ENCODE results near the gene ZNF784. TPM values are rescaled to one million over a fixed set of nuclear protein-coding genes. Genes with fewer than 3 reads are reported as not detected.

ZNF784 gene
- total RNA-seq (2022; extraction: Qiagen RNA extraction; ENCODE audit: low read depth): 4.2 to 6.8 TPM (median 6.3 TPM) in 5 replicates

GRCh38 chr19:55624109-55625003, at the start of gene ZNF784:
Gene ZNF784 (minus strand): TSS chr19:55624566. CDS start chr19:55624561, 5 bp downstream.

GRCh38 chr19:55654868-55655647, 30.7 kb upstream of the ZNF784 start, which contains the start of gene U2AF2:
Gene U2AF2 (plus strand): TSS chr19:55655035. CDS start chr19:55655105, 70 bp downstream.

GRCh38 chr19:55647732-55648584, 23.6 kb upstream of the ZNF784 start, which contains the start of gene CCDC106:
Gene CCDC106 (plus strand): TSS chr19:55648212. CDS start chr19:55649047, 835 bp downstream.

GRCh38 chr19:55643003-55643886, 18.9 kb upstream of the ZNF784 start, which contains the start of gene ZNF581:
Gene ZNF581 (plus strand): TSS chr19:55643649. CDS start chr19:55644572, 923 bp downstream.

GRCh38 chr19:55640577-55641425, 16.4 kb upstream of the ZNF784 start, which contains the start of gene ZNF580:
Gene ZNF580 (plus strand): TSS chr19:55641002. CDS start chr19:55642509, 1,507 bp downstream.

GRCh38 chr19:55605637-55606470, 18.5 kb downstream of the ZNF784 start, which contains the start of gene ZNF865:
Gene ZNF865 (plus strand): TSS chr19:55605647. CDS start chr19:55613619, 7,972 bp downstream.

GRCh38 chr19:55599842-55600661, 24.3 kb downstream of the ZNF784 start, which contains the start of gene ZNF524:
Gene ZNF524 (plus strand): TSS chr19:55600288. CDS start chr19:55602113, 1,825 bp downstream.

GRCh38 chr19:55599468-55599841, 24.9 kb downstream of the ZNF784 start, which contains the start of gene FIZ1:
Gene FIZ1 (minus strand): TSS chr19:55599517. CDS start chr19:55597865, 1,652 bp downstream.

GRCh38 chr19:55580628-55581144, 43.7 kb downstream of the ZNF784 start, which contains the start of gene ZNF579:
Gene ZNF579 (minus strand): TSS chr19:55580848. CDS start chr19:55579639, 1,209 bp downstream.

Other genes starting within 250 kb of the ZNF784 start
- gene TMEM190, start 247.7 kb downstream of the ZNF784 start, total RNA-seq (2022; extraction: Qiagen RNA extraction; ENCODE audit: low read depth): 1.2 to 2.3 TPM (median 1.3 TPM) in 5 replicates
- 2.3 to 14.6 TPM (median 11.3 TPM) in 5 replicates for gene TMEM238, start 240.3 kb downstream of the ZNF784 start, total RNA-seq (2022; extraction: Qiagen RNA extraction; ENCODE audit: low read depth)
- 2,333 to 3,419 TPM (median 2,681 TPM) in 5 replicates for gene RPL28, start 238.6 kb downstream of the ZNF784 start, total RNA-seq (2022; extraction: Qiagen RNA extraction; ENCODE audit: low read depth)
- 317 to 626 TPM (median 479 TPM) in 5 replicates for gene UBE2S, start 216.8 kb downstream of the ZNF784 start, total RNA-seq (2022; extraction: Qiagen RNA extraction; ENCODE audit: low read depth)
- gene SHISA7, start 181.3 kb downstream of the ZNF784 start, total RNA-seq (2022; extraction: Qiagen RNA extraction; ENCODE audit: low read depth): not detected in 5 replicates
- 36.3 to 64.0 TPM (median 58.6 TPM) in 5 replicates for gene ISOC2, start 162.9 kb downstream of the ZNF784 start, total RNA-seq (2022; extraction: Qiagen RNA extraction; ENCODE audit: low read depth)
- gene C19orf85, start 159.8 kb downstream of the ZNF784 start, total RNA-seq (2022; extraction: Qiagen RNA extraction; ENCODE audit: low read depth): not detected in 5 replicates
- 2.7 to 8.8 TPM (median 6.9 TPM) in 5 replicates for gene ZNF628, start 147.9 kb downstream of the ZNF784 start, total RNA-seq (2022; extraction: Qiagen RNA extraction; ENCODE audit: low read depth)
- 32.8 to 59.9 TPM (median 49.9 TPM) in 5 replicates for gene NAT14, start 139.4 kb downstream of the ZNF784 start, total RNA-seq (2022; extraction: Qiagen RNA extraction; ENCODE audit: low read depth)
- 0.69 to 1.2 TPM (median 0.82 TPM) in 5 replicates for gene SSC5D, start 136.1 kb downstream of the ZNF784 start, total RNA-seq (2022; extraction: Qiagen RNA extraction; ENCODE audit: low read depth)
- gene SBK2, start 87.4 kb downstream of the ZNF784 start, total RNA-seq (2022; extraction: Qiagen RNA extraction; ENCODE audit: low read depth): 0.61 to 2.5 TPM (median 2.0 TPM) in 5 replicates
- gene SBK3, start 79.0 kb downstream of the ZNF784 start, total RNA-seq (2022; extraction: Qiagen RNA extraction; ENCODE audit: low read depth): 0.44 to 1.5 TPM (median 1.5 TPM) in 5 replicates
- gene ZNF579, start 43.7 kb downstream of the ZNF784 start, total RNA-seq (2022; extraction: Qiagen RNA extraction; ENCODE audit: low read depth): 14.9 to 40.1 TPM (median 32.3 TPM) in 5 replicates
- gene FIZ1, start 25.0 kb downstream of the ZNF784 start, total RNA-seq (2022; extraction: Qiagen RNA extraction; ENCODE audit: low read depth): 17.5 to 25.7 TPM (median 24.4 TPM) in 5 replicates
- gene ZNF524, start 24.3 kb downstream of the ZNF784 start, total RNA-seq (2022; extraction: Qiagen RNA extraction; ENCODE audit: low read depth): 5.5 to 21.0 TPM (median 18.9 TPM) in 5 replicates
- 5.4 to 14.2 TPM (median 13.0 TPM) in 5 replicates for gene ZNF865, start 18.9 kb downstream of the ZNF784 start, total RNA-seq (2022; extraction: Qiagen RNA extraction; ENCODE audit: low read depth)
- 28.5 to 56.8 TPM (median 53.1 TPM) in 5 replicates for gene ZNF580, start 16.4 kb upstream of the ZNF784 start, total RNA-seq (2022; extraction: Qiagen RNA extraction; ENCODE audit: low read depth)
- 30.4 to 50.5 TPM (median 46.8 TPM) in 5 replicates for gene ZNF581, start 19.1 kb upstream of the ZNF784 start, total RNA-seq (2022; extraction: Qiagen RNA extraction; ENCODE audit: low read depth)
- 12.8 to 19.3 TPM (median 18.8 TPM) in 5 replicates for gene CCDC106, start 23.6 kb upstream of the ZNF784 start, total RNA-seq (2022; extraction: Qiagen RNA extraction; ENCODE audit: low read depth)
- 185 to 322 TPM (median 309 TPM) in 5 replicates for gene U2AF2, start 30.5 kb upstream of the ZNF784 start, total RNA-seq (2022; extraction: Qiagen RNA extraction; ENCODE audit: low read depth)
- gene EPN1, start 50.7 kb upstream of the ZNF784 start, total RNA-seq (2022; extraction: Qiagen RNA extraction; ENCODE audit: low read depth): 96.1 to 229 TPM (median 208 TPM) in 5 replicates
- gene NLRP9, start 113.8 kb upstream of the ZNF784 start, total RNA-seq (2022; extraction: Qiagen RNA extraction; ENCODE audit: low read depth): not detected in 5 replicates
- gene RFPL4A, start 134.5 kb upstream of the ZNF784 start, total RNA-seq (2022; extraction: Qiagen RNA extraction; ENCODE audit: low read depth): 0.28 to 1.1 TPM (median 0.51 TPM) in 4 of 5 replicates, not detected in the other
- gene RFPL4AL1, start 144.6 kb upstream of the ZNF784 start, total RNA-seq (2022; extraction: Qiagen RNA extraction; ENCODE audit: low read depth): not detected in 5 replicates
- 0.05 to 0.06 TPM in 2 of 5 replicates, not detected in the others for gene NLRP11, start 207.4 kb upstream of the ZNF784 start, total RNA-seq (2022; extraction: Qiagen RNA extraction; ENCODE audit: low read depth)
- not detected in 5 replicates for gene NLRP4, start 212.0 kb upstream of the ZNF784 start, total RNA-seq (2022; extraction: Qiagen RNA extraction; ENCODE audit: low read depth)